Right renal pelvis (tissue), 4 donors: ENCODE results near the gene HCFC1R1. TPM values are rescaled to one million over a fixed set of nuclear protein-coding genes. Genes with fewer than 3 reads are reported as not detected.

Experiments
- DNase-seq, 4 donors: peaks; one replicate each; pipeline ENCODE4 v3.0.0-alpha.2; 2013; ENCODE audit warnings: low read depth in 4 of 4, low spot score in 3 of 4, missing footprints in 1 of 4
- polyA plus RNA-seq, 4 donors: library from polyadenylated mRNA; unstranded; fragments of 120-200 nt; gene quantifications; one replicate each; pipeline ENCODE4 v1.2.1, GENCODE V29; 2013; ENCODE audit not compliant: insufficient read length in 4 of 4

Gene HCFC1R1
- polyA plus RNA-seq, 4 donors, result 67.1 to 85.2 (median 71.3) TPM

DNA sequence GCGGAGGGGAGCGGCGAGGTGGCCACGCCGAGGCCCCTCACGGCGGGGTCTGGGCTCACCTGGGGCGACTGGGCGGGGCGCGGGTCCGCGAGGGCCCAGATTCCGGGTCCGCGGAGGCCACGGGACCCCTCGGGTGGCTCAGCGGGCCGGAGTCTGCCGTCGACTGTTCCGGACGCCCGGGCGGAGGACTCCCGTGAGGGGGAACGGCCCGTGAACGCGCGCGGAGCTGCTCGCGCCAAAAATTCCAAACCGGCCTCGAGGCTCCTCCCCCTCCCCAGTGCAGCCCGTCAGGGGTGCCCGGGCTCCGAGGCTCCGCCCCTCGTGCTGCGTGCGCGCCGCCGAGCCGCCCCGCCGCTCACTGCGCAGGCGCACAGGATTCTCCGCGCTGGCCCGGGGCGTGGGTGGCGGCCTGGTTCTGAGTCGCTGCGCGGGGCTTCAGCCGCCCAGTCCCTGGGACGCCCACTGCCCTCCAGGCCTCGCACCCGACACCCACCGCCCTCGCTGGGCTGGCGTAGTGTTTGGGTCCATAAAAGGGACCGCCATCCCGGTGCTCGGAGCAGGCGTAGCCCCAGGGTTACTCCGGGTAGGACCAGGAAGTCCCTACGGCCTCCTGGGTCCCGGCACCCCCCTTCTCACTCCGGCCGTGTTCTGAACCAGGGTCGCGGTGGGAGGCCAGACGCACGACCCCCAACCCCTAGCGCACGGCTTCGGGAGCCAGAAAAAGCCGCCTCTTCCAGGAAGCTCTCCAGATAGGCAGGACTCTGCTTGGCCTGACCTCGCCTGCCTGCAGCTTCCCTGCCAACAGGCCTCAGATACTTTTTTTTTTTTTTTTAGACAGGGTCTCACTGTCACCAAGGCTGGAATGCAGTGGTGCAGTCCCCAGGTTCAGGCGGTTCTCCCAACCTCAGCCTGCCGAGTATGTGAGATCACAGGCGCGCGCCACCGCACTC lies 43.2 kb downstream of the HCFC1R1 start, which contains the start of gene PKMYT1:
Gene PKMYT1, minus strand, starts transcription at position 220 of the 950 bp plus-strand sequence. CDS start 789 bp downstream, outside the sequence.
- DNase-seq, result peak; percentile 78 to 87 (median 79)

GRCh38 chr16:2979669-2980226 lies 44.0 kb downstream of the HCFC1R1 start:
- no peak for DNase-seq

GRCh38 chr16:2977440-2977839 lies 46.3 kb downstream of the HCFC1R1 start:
- no peak for DNase-seq

- no peak for DNase-seq
Measured at GRCh38 chr16:2976673-2977072, 47.1 kb downstream of the HCFC1R1 start.

DNA sequence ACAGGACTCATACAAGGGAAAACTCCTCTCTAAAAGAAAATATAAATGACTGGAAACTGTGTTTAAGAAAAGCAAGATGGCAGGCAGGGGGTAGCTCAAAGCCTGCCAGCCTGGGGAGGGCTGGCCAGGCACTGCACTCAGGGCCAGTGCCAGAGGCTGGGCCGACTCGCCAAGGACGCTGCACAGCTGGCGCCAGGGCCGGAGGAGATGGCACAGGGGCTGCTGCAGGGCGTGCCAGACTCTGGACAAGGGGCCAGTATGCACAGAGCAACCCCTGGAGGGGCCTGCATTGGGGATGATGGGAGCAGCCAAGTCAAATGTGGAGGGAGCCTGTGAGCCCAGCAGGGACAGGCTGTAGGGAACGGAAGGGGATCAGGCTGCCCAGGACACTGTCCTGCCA lies 47.5 kb downstream of the HCFC1R1 start:
- DNase-seq, result no peak

- no peak for DNase-seq
Measured at GRCh38 chr16:2975161-2975795, 48.5 kb downstream of the HCFC1R1 start.

DNA sequence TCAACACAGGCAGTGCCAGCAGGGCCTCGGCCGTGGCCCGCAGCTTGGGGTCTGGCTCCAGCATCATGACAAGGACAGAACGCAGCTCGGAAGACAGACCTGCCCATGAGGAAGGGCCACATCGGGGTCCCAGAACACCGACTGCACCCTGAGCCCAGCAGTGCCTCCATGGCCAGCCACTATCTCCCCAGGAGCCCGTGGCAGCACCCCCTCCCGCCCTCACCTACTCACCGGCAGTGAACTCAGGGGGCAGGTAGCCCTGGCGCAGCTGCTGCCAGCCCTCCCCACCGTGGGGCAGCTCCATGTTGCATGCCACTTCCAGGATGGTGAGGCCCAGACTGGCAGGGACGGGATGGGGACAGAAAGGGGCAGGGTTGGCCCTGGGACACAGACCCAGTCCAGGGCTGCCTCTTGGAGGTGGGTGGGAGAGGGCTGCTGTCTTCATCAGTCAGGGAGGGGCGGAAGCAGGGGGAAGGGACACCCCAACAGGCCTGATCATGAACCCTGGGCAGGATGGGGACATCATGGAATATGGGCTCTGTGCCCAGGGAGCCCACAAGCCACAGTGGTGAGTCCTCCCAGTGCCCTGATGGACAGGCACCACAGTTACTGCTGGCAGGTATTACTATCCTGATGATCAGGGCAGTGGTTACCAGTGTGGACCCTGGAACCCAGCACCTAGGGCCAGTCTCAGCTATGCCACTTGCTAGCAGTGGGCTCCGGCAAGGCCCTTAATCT lies 49.3 kb downstream of the HCFC1R1 start:
- no peak for DNase-seq

GRCh38 chr16:2973605-2974318 lies 50.0 kb downstream of the HCFC1R1 start:
- no peak for DNase-seq

DNA sequence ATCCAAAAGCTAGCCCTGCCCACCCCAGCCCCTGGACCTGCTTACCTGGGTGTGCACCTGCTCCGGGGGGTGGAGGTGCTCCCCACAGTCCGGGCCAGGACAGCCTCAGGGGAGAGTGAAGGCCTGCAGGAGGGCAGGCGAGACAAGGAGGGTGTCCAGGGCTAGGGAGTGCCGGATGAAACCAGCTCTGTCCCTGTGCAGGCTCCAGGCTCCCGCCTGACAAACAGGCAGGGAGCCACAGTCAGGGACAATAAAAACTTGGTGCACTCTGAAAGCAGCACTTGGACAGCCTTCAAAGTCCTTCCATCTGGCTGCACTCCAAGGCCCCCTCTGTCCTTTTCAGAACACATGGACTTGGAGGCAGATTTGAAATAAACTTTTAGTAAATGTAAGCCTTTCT lies 50.6 kb downstream of the HCFC1R1 start:
- DNase-seq, result no peak

Other genes starting within 250 kb of the HCFC1R1 start
- gene ELOB, start 246.7 kb downstream of the HCFC1R1 start, polyA plus RNA-seq, result 100 to 1,000 TPM; 218 to 336 (median 229) TPM
- under 1 TPM; 0.17 to 0.51 (median 0.36) TPM for gene PRSS33, start 236.4 kb downstream of the HCFC1R1 start, polyA plus RNA-seq
- not detected for gene PRSS41, start 225.5 kb downstream of the HCFC1R1 start, polyA plus RNA-seq
- gene PRSS21, start 206.7 kb downstream of the HCFC1R1 start, polyA plus RNA-seq, result under 1 TPM in 3 of 4 donors, not detected in 1; 0.13 to 0.33 (median 0.20) TPM
- under 1 TPM; 0.25 to 0.50 (median 0.33) TPM for gene ZG16B, start 193.6 kb downstream of the HCFC1R1 start, polyA plus RNA-seq
- 1 to 10 TPM; 7.5 to 9.8 (median 8.4) TPM for gene PRSS22, start 165.8 kb downstream of the HCFC1R1 start, polyA plus RNA-seq
- 10 to 100 TPM; 19.8 to 34.6 (median 25.6) TPM for gene FLYWCH2, start 140.7 kb downstream of the HCFC1R1 start, polyA plus RNA-seq
- gene FLYWCH1, start 112.0 kb downstream of the HCFC1R1 start, polyA plus RNA-seq, result 10 to 100 TPM; 19.6 to 25.2 (median 22.3) TPM
- 1 to 10 TPM; 1.0 to 3.3 (median 1.6) TPM for gene KREMEN2, start 59.7 kb downstream of the HCFC1R1 start, polyA plus RNA-seq
- 10 to 100 TPM in 3 of 4 donors, 1 to 10 TPM in 1; 8.6 to 12.7 (median 10.4) TPM for gene PAQR4, start 54.6 kb downstream of the HCFC1R1 start, polyA plus RNA-seq
- gene PKMYT1, start 43.5 kb downstream of the HCFC1R1 start, polyA plus RNA-seq, result 10 to 100 TPM; 10.4 to 19.2 (median 14.2) TPM
- 1 to 10 TPM; 3.0 to 3.7 (median 3.1) TPM for gene CLDN9, start 11.0 kb downstream of the HCFC1R1 start, polyA plus RNA-seq
- 10 to 100 TPM; 32.9 to 44.1 (median 36.4) TPM for gene CLDN6, start 5.8 kb downstream of the HCFC1R1 start, polyA plus RNA-seq
- 10 to 100 TPM in 3 of 4 donors, 1 to 10 TPM in 1; 7.5 to 18.2 (median 13.0) TPM for gene TNFRSF12A, start 3.6 kb downstream of the HCFC1R1 start, polyA plus RNA-seq
- gene THOC6, start 93 bp upstream of the HCFC1R1 start, polyA plus RNA-seq, result 10 to 100 TPM; 29.4 to 37.2 (median 32.1) TPM
- gene BICDL2, start 13.0 kb upstream of the HCFC1R1 start, polyA plus RNA-seq, result 1 to 10 TPM; 1.2 to 3.8 (median 2.9) TPM
- gene MMP25, start 22.6 kb upstream of the HCFC1R1 start, polyA plus RNA-seq, result 1 to 10 TPM in 2 of 4 donors, under 1 TPM in 2; 0.78 to 1.8 (median 1.1) TPM
- gene IL32, start 41.7 kb upstream of the HCFC1R1 start, polyA plus RNA-seq, result 10 to 100 TPM; 29.9 to 47.1 (median 33.9) TPM
- under 1 TPM in 2 of 4 donors, not detected in 2; 0.11 to 0.12 TPM for gene ZSCAN10, start 75.4 kb upstream of the HCFC1R1 start, polyA plus RNA-seq
- gene ZNF205, start 88.6 kb upstream of the HCFC1R1 start, polyA plus RNA-seq, result 10 to 100 TPM; 14.5 to 20.3 (median 17.1) TPM
- 10 to 100 TPM; 10.3 to 15.8 (median 11.4) TPM for gene ZNF213, start 111.1 kb upstream of the HCFC1R1 start, polyA plus RNA-seq
- gene OR1F1, start 164.3 kb upstream of the HCFC1R1 start, polyA plus RNA-seq, result not detected
- gene ZNF200, start 211.2 kb upstream of the HCFC1R1 start, polyA plus RNA-seq, result 10 to 100 TPM; 13.3 to 16.9 (median 14.8) TPM
- gene MEFV, start 232.7 kb upstream of the HCFC1R1 start, polyA plus RNA-seq, result under 1 TPM; 0.13 to 0.33 (median 0.24) TPM